Keratinocyte (primary cell): Measurements from ENCODE around the gene ATP2B2. TPM values are rescaled to one million over a fixed set of nuclear protein-coding genes. Genes with fewer than 3 reads are reported as not detected.

Experiments used
- DNase-seq: peaks from one replicate; pipeline ENCODE4 v3.0.0-alpha.2; 2011; ENCODE audit warnings: low read depth, missing footprints, low spot score
- FAIRE-seq: peaks from 2 replicates; lab custom pipeline; 2011; peaks lifted over from hg19 to GRCh38; lab: Jason Lieb, UNC
- H2AFZ ChIP-seq: 2 replicates; pipeline ENCODE4 v1.6.0; 2012; ENCODE audit warnings: low read length, control low read depth, inconsistent platforms; ENCODE audit not compliant: control insufficient read depth
- H3K27ac ChIP-seq: 2 replicates; pipeline ENCODE4 v1.5.1; 2011; ENCODE audit warnings: low read length; ENCODE audit not compliant: control insufficient read depth, insufficient read depth
- H3K27me3 ChIP-seq: 3 replicates; pipeline ENCODE4 v1.6.0; 2011; ENCODE audit warnings: low read length; ENCODE audit not compliant: control insufficient read depth, insufficient read depth; ENCODE audit errors: extremely low read depth
- H3K36me3 ChIP-seq, 2 experiments: 2 replicates in 1 of 2; 3 replicates in 1 of 2; pipeline ENCODE4 v1.5.1; 2011; ENCODE audit warnings: low read length in 2 of 2, mild to moderate bottlenecking in 1 of 2; ENCODE audit not compliant: control insufficient read depth in 2 of 2, insufficient read depth in 2 of 2; ENCODE audit errors: extremely low read depth in 1 of 2
- H3K4me1 ChIP-seq: 3 replicates; pipeline ENCODE4 v1.5.1; 2011; ENCODE audit warnings: low read length; ENCODE audit not compliant: control insufficient read depth, insufficient read depth; ENCODE audit errors: extremely low read depth
- H3K4me2 ChIP-seq: 3 replicates; pipeline ENCODE4 v1.6.0; 2011; ENCODE audit warnings: low read depth, low read length; ENCODE audit not compliant: control insufficient read depth, insufficient read depth; ENCODE audit errors: extremely low read depth
- H3K4me3 ChIP-seq, 3 experiments: fragments of 200-600 bp in 1 of 3; sonication (generic) in 1 of 3; 2 replicates in 2 of 3; 3 replicates in 1 of 3; pipeline ENCODE4 v1.5.1; 2011 to 2016; ENCODE audit warnings: low read length in 3 of 3, mild to moderate bottlenecking in 3 of 3, control low read depth in 2 of 3, inconsistent platforms in 1 of 3, low read depth in 1 of 3, mixed read lengths in 1 of 3, mixed run types in 1 of 3, moderate library complexity in 1 of 3; ENCODE audit not compliant: control insufficient read depth in 2 of 3, insufficient read depth in 2 of 3; ENCODE audit errors: extremely low read depth in 1 of 3
- H3K79me2 ChIP-seq: 2 replicates; pipeline ENCODE4 v1.6.0; 2012; ENCODE audit warnings: low read length; ENCODE audit not compliant: control insufficient read depth, insufficient read depth
- H3K9ac ChIP-seq: 3 replicates; pipeline ENCODE4 v1.6.0; 2011; ENCODE audit warnings: low read length; ENCODE audit not compliant: control insufficient read depth, insufficient read depth; ENCODE audit errors: extremely low read depth
- H3K9me1 ChIP-seq: 3 replicates; pipeline ENCODE4 v1.6.0; 2011; ENCODE audit warnings: low read length; ENCODE audit not compliant: control insufficient read depth, insufficient read depth; ENCODE audit errors: extremely low read depth
- H3K9me3 ChIP-seq: 2 replicates; pipeline ENCODE4 v1.5.1; 2012; ENCODE audit warnings: low read depth, low read length; ENCODE audit not compliant: control insufficient read depth
- H4K20me1 ChIP-seq: 3 replicates; pipeline ENCODE4 v1.6.0; 2011; ENCODE audit warnings: low read length; ENCODE audit not compliant: control insufficient read depth, insufficient read depth; ENCODE audit errors: extremely low read depth
- CTCF ChIP-seq, 3 experiments: IDR thresholded peaks in 1 of 3; conservative IDR thresholded peaks in 1 of 3; optimal IDR thresholded peaks in 1 of 3; 2 replicates in 2 of 3; 3 replicates in 1 of 3; pipeline versions ENCODE3 to v1.5.1; 2011; ENCODE audit warnings: low read length in 3 of 3, mild to moderate bottlenecking in 3 of 3, moderate library complexity in 2 of 3, control low read depth in 1 of 3, inconsistent platforms in 1 of 3; ENCODE audit not compliant: insufficient read depth in 2 of 3; ENCODE audit errors: extremely low read depth in 1 of 3
- EZH2 ChIP-seq: IDR thresholded peaks from one replicate; pipeline ENCODE4 v1.6.1; 2012; ENCODE audit warnings: inconsistent platforms, mild to moderate bottlenecking, low read length, moderate library complexity
- dilution Hi-C: fragments of 300-500 bp; cut with MboI; formaldehyde crosslinking; loops from one replicate; pipeline ENCODE4 v1.7.0; 2020; ENCODE audit warnings: low sequenced_read_pairs; ENCODE audit not compliant: extremely low pct_ligation_motif_present
- polyA plus RNA-seq, 5 experiments: library from polyadenylated mRNA; depleted of rRNA in 3 of 5; stranded (reverse) in 3 of 5; stranded (forward) in 1 of 5; unstranded in 1 of 5; fragments of >200 nt; gene quantifications; 1 replicate in 1 of 5; 2 replicates in 3 of 5; 3 replicates in 1 of 5; pipeline versions ENCODE4 v1.2.1 to v1.2.3, GENCODE V29; 2011 to 2012; ENCODE audit warnings: missing spikeins in 2 of 5, low read depth in 1 of 5, low replicate concordance in 1 of 5

Gene ATP2B2
- polyA plus RNA-seq, 1 donor (not counting 4 experiments of a cell fraction or from before 2014, with no cell fraction given): not detected

DNA sequence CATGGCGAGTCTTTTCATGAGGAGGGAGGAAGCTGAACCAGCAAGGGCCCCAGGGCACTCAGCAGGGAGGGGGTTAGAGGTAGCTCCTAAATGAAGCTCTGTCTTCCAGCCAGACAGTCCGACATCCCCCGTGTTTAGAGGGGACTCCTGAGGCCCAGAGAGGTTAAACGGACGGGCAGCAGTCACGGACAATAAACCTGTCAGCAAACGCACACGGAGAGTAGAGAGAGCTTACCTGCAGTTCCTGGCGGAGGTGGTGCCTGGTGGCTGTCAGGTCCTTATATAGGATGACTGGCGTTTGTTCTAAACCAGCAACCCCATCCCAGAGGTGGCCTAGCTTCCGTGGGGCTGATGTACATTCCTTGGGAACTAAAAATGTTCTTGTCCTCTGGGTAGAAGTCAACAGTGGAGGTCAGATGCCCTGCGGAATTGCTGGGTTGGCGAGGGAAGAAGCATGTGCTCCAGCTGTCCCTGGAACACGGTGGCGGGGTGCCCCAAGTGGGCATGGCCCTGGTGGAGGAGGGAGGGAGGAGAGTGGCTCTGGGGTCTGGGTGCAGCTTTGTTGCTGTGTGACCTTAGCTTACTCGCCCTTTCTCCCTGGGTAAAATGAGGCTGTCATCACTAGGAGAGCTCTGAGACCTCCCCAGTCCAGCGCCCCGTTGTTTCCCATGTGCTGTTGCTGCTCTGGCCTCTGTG, 214.8 kb downstream of the ATP2B2 start:
- Histone ChIP-seq H2AFZ (no peak overlapping the region), H3K4me3 (no peak overlapping the region), H3K9ac (no peak overlapping the region), H3K36me3 (peaks cover 10 to 18% of the 10 kb centered on the region in 2 experiments), H3K9me1 (no peaks in the 10 kb centered on the region), H3K4me1 (no peaks in the 10 kb centered on the region), H3K79me2 (no peaks in the 10 kb centered on the region), H3K9me3 (no peaks in the 10 kb centered on the region), H3K27ac (no peak overlapping the region), H3K27me3 (no peaks in the 10 kb centered on the region), H4K20me1 (no peaks in the 10 kb centered on the region), H3K4me2 (no peak overlapping the region)
- FAIRE-seq (no peak), DNase-seq (no peak)
- dilution Hi-C loops: no loop called here
- TF ChIP-seq EZH2: no peak
- TF ChIP-seq CTCF (optimal IDR thresholded peaks at IDR 0.05 in 1 of 3, IDR thresholded peaks at IDR 0.05 in 1 of 3, conservative IDR thresholded peaks at IDR 0.05 in 1 of 3; ENCODE audit: extremely low read depth in 1 of 3, insufficient read depth in 2 of 3, low read length in 3 of 3): no peak

- dilution Hi-C loops: no loop called here
- Histone ChIP-seq H4K20me1 (no peaks in the 10 kb centered on the region), H3K79me2 (no peaks in the 10 kb centered on the region), H3K9me3 (no peaks in the 10 kb centered on the region), H3K4me1 (no peaks in the 10 kb centered on the region), H3K9ac (no peak overlapping the region), H3K4me3 (no peak overlapping the region), H3K36me3 (peaks cover 10 to 19% of the 10 kb centered on the region in 2 experiments), H2AFZ (no peak overlapping the region), H3K4me2 (no peak overlapping the region), H3K9me1 (no peaks in the 10 kb centered on the region), H3K27me3 (no peaks in the 10 kb centered on the region), H3K27ac (no peak overlapping the region)
- no peak for FAIRE-seq
- no peak for DNase-seq
- TF ChIP-seq EZH2 (no peak), CTCF (optimal IDR thresholded peaks at IDR 0.05 in 1 of 3, IDR thresholded peaks at IDR 0.05 in 1 of 3, conservative IDR thresholded peaks at IDR 0.05 in 1 of 3; ENCODE audit: extremely low read depth in 1 of 3, insufficient read depth in 2 of 3, low read length in 3 of 3) (no peak)
Observed at GRCh38 chr3:10289787-10290355, 215.5 kb downstream of the ATP2B2 start.
